Measurements from ENCODE around the gene THUMPD3. TPM values are rescaled to one million over a fixed set of nuclear protein-coding genes. Genes with fewer than 3 reads are reported as not detected.
A peak's percentile ranks its signal among the peaks of the same experiment; 100 is the strongest.

Gene THUMPD3
- total and polyA plus RNA-seq, 9 of the 15 experiments (the other 6 are each of a cell fraction or from before 2014, with no cell fraction given): 58.3 to 132 (median 113) TPM

- TF ChIP-seq CHD7 (IDR thresholded peaks at IDR 0.05; ENCODE audit: low read depth, low read length) (no peak), ZSCAN29 (IDR thresholded peaks at IDR 0.05) (no peak), RUNX1 (IDR thresholded peaks at IDR 0.05; ENCODE audit: low read depth) (no peak), NONO (IDR thresholded peaks at IDR 0.05; ENCODE audit: low read depth in 2 of 2, low read length in 1 of 2) (peak in 1 of 2 experiments; percentile 24; a peak in 1 of 4 replicates)
Measured at GRCh38 chr3:9402410-9403228, 39.8 kb downstream of the THUMPD3 start (continued).
